OCI-LY7 (cell line): ENCODE data around the gene GYPE. TPM values are rescaled to one million over a fixed set of nuclear protein-coding genes. Genes with fewer than 3 reads are reported as not detected.
"Not testable (repeated sequence)": the region's sequence is repeated elsewhere in the genome, so short reads cannot be mapped to it uniquely, and the experiment has no call there.

ENCODE experiments used
- BruUV-seq: library from RNA; stranded (reverse); fragments of 400-500 nt; replicated peaks from 2 replicates; lab custom pipeline; 2021; lab: Mats Ljungman, UMichigan
- CTCF ChIA-PET: fragments of 300-600 bp; sonication (Branson Sonifier 250); formaldehyde crosslinking; loops from one replicate; lab custom pipeline; 2022; ENCODE audit warnings: antibody characterized with exemption; ENCODE audit not compliant: unreplicated experiment; lab: Charles Lee
- POLR2A ChIA-PET: fragments of 300-600 bp; sonication (Branson Sonifier 250); formaldehyde crosslinking; loops from one replicate; lab custom pipeline; 2022; ENCODE audit warnings: antibody characterized with exemption; lab: Charles Lee
- DNase-seq: peaks from one replicate; pipeline ENCODE4 v3.0.0-alpha.2; 2015; ENCODE audit warnings: low spot score
- H2AFZ ChIP-seq: fragments of 200-600 bp; sonication (generic), shearing (Covaris generic); 2 replicates; pipeline ENCODE4 v1.6.1; 2014; ENCODE audit warnings: mild to moderate bottlenecking, antibody characterized with exemption, low read length, moderate library complexity
- H3K27ac ChIP-seq: fragments of 200-600 bp; sonication (generic); 2 replicates; pipeline ENCODE4 v1.5.1; 2014; ENCODE audit warnings: mixed run types, low read depth, mild to moderate bottlenecking, moderate library complexity, low read length, inconsistent platforms; ENCODE audit not compliant: poor library complexity, severe bottlenecking
- H3K36me3 ChIP-seq: fragments of 200-600 bp; sonication (generic); 2 replicates; pipeline ENCODE4 v1.6.1; 2014; ENCODE audit warnings: mild to moderate bottlenecking, antibody characterized with exemption, low read length, moderate library complexity, mixed read lengths; ENCODE audit not compliant: insufficient read depth
- H3K4me1 ChIP-seq: fragments of 200-600 bp; sonication (generic); 2 replicates; pipeline ENCODE4 v1.5.1; 2014; ENCODE audit warnings: mild to moderate bottlenecking, low read length; ENCODE audit not compliant: insufficient read depth, poor library complexity, severe bottlenecking
- H3K4me2 ChIP-seq: fragments of 200-600 bp; sonication (generic); 2 replicates; pipeline ENCODE4 v1.6.1; 2014; ENCODE audit warnings: mild to moderate bottlenecking, low read length
- H3K4me3 ChIP-seq: fragments of 200-600 bp; sonication (generic); 2 replicates; pipeline ENCODE4 v1.5.1; 2014; ENCODE audit warnings: mild to moderate bottlenecking, low read depth, low read length; ENCODE audit not compliant: poor library complexity, severe bottlenecking
- H3K79me2 ChIP-seq: fragments of 200-600 bp; sonication (generic); 2 replicates; pipeline ENCODE4 v1.6.1; 2016; ENCODE audit warnings: low read depth, mild to moderate bottlenecking, low read length, moderate library complexity, mixed read lengths; ENCODE audit not compliant: insufficient read depth
- H3K9me2 ChIP-seq: fragments of 200-600 bp; sonication (generic); 2 replicates; pipeline ENCODE4 v1.6.1; 2016; ENCODE audit warnings: mild to moderate bottlenecking, low read length, mixed read lengths; ENCODE audit not compliant: insufficient read depth
- H3K9me3 ChIP-seq: fragments of 200-600 bp; sonication (generic); 2 replicates; pipeline ENCODE4 v1.6.1; 2014; ENCODE audit warnings: mild to moderate bottlenecking, mixed run types, low read length, mixed read lengths
- H4K20me1 ChIP-seq: fragments of 200-600 bp; sonication (generic); 2 replicates; pipeline ENCODE4 v1.6.1; 2014; ENCODE audit warnings: mild to moderate bottlenecking, antibody characterized with exemption, low read length, moderate library complexity, mixed read lengths; ENCODE audit not compliant: insufficient read depth
- EZH2phosphoT487 ChIP-seq: fragments of 200-600 bp; sonication (generic); IDR thresholded peaks from 2 replicates; pipeline ENCODE4 v1.6.1; 2018; ENCODE audit warnings: low read depth, borderline replicate concordance, mild to moderate bottlenecking, mixed run types, antibody characterized with exemption, low read length, moderate library complexity, mixed read lengths
- intact Hi-C: fragments of 100-400 bp; cut with micrococcal nuclease; formaldehyde crosslinking; loops from one replicate; pipeline ENCODE4 v1.10.0; 2022; ENCODE audit not compliant: unreplicated experiment
- total RNA-seq, 2 experiments: library from RNA; depleted of rRNA in 1 of 2; stranded (reverse); fragments of >200 nt in 1 of 2; shearing (Covaris generic) in 1 of 2; gene quantifications; 2 replicates each; pipeline ENCODE4 v1.2.3, GENCODE V29; 2014 to 2022
- TF ChIP-seq, protein P1 (sequence below): fragments of 200-600 bp; sonication (generic); conservative IDR thresholded peaks from 2 replicates; pipeline ENCODE4 v1.5.1; 2014; ENCODE audit warnings: mild to moderate bottlenecking, antibody characterized with exemption, low read length, moderate library complexity, mixed read lengths

Gene GYPE
- total RNA-seq, 2 experiments from 2014 or later: not detected

DNA sequence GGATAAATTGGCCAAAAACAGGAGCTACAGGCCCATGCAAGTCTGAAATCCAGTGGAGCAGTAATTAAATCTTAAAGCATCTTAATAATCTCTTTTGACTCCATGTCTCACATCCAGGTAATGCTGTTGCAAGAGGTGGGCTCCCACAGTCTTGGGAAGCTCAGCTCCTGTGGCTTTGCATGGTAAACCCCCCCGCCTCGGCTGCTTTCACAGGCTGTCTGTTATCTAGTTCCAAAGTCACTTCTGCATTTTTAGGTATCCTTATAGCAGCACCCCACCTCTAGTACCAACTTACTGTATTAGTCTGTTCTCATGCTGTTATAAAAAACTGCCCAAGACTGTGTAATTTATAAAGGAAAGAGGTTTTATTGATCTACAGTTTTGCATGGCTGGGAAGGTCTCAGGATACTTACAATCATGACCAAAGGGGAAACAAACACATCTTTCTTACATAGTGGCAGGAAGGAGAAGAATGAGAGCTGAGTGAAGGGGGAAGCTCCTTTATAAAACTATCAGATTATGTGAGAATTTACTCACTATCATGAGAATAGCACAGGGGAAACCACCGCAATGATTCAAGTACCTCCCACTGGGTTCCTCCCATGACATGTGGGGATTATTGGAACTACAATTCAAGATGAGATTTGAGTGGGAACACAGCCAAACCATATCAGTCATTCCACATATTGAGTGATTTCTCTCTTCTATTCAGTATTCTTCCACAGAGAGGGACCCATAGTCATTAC, 34.7 kb downstream of the GYPE start:
- H3K4me3 ChIP-seq, H3K36me3 ChIP-seq, POLR2A ChIA-PET, H3K4me1 ChIP-seq, H3K79me2 ChIP-seq, CTCF ChIA-PET, H3K4me2 ChIP-seq, H3K27ac ChIP-seq, H2AFZ ChIP-seq, DNase-seq, BruUV-seq, intact Hi-C loops, H3K9me2 ChIP-seq, H4K20me1 ChIP-seq, H3K9me3 ChIP-seq: not testable (repeated sequence)

DNA sequence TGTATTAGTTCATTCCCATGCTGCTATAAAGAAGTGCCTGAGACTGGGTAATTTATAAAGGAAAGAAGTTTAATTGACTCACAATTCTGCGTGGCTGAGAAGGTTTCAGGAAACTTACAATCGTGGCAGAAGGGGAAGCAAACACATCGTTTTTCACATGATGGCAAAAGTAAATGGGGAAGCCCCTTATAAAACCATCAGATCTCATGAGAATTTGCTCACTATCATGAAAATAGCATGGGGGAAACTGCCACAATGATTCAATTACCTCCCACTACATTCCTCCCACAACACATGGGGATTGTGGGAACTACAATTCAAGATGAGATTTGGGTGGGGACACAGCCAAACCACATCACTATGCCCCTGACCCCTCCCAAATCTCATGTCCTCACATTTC, 35.4 kb downstream of the GYPE start:
- H3K4me2 ChIP-seq, H3K4me3 ChIP-seq, H3K79me2 ChIP-seq, CTCF ChIA-PET, H2AFZ ChIP-seq, H3K27ac ChIP-seq, H3K9me3 ChIP-seq, BruUV-seq, intact Hi-C loops, H3K4me1 ChIP-seq, H3K36me3 ChIP-seq, POLR2A ChIA-PET, H4K20me1 ChIP-seq, H3K9me2 ChIP-seq, DNase-seq: not testable (repeated sequence)

DNA sequence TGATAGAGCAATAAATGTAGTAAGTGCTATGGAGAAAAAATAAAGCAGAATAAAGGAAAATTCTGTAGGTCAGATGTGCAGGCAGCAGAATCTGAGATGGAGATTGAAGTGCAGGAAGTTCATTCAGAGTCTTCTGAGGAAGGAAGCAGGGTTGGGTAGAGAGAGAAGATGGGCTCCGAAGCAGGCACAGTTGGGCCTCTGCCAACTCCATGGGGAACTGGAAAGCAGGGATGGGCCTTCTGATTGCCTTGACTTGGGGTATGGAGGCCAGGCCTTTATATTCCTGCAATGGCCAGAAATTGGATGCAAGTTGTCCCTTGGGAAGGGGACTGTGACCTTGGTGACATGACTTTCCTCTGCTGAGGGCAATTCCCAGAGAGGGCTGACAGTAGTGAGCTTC, 42.6 kb downstream of the GYPE start:
- H3K4me3 ChIP-seq, POLR2A ChIA-PET, intact Hi-C loops, H2AFZ ChIP-seq, H3K4me1 ChIP-seq, DNase-seq, H3K4me2 ChIP-seq, CTCF ChIA-PET, H4K20me1 ChIP-seq, BruUV-seq, H3K9me3 ChIP-seq, H3K9me2 ChIP-seq, H3K27ac ChIP-seq, H3K79me2 ChIP-seq, H3K36me3 ChIP-seq: not testable (repeated sequence)

DNA sequence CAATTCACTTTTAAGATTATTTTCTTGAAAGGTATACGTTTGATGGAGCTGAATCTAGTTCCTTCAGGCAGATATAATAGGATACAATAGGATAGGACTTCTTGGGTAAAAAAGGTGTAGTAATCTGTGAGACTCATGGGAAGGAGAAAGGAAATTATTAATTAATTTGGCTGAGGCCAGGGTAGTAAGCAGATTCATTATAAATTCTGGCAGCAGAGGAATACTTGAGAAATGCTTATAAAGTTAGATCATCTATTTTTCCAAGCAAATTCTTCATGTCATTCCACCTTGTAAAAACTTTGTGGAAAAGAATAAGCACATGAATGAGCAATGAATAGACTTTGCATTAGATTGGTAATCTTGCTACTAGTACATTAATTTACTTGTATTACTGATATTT, 46.9 kb downstream of the GYPE start:
- POLR2A ChIA-PET: no interaction called here
- Histone ChIP-seq H3K4me2 (no peak overlapping the region), H3K4me3 (no peak overlapping the region), H3K36me3 (no peaks in the 10 kb centered on the region), H3K9me3 (no peaks in the 10 kb centered on the region), H3K9me2 (no peaks in the 10 kb centered on the region), H3K4me1 (no peaks in the 10 kb centered on the region), H3K79me2 (no peaks in the 10 kb centered on the region), H4K20me1 (no peaks in the 10 kb centered on the region), H2AFZ (no peak overlapping the region), H3K27ac (no peak overlapping the region)
- intact Hi-C loops: no loop called here
- no peak for DNase-seq
- BruUV-seq: no TSS peak
- TF ChIP-seq EZH2phosphoT487: no peak
- TF ChIP-seq, protein P1, sequence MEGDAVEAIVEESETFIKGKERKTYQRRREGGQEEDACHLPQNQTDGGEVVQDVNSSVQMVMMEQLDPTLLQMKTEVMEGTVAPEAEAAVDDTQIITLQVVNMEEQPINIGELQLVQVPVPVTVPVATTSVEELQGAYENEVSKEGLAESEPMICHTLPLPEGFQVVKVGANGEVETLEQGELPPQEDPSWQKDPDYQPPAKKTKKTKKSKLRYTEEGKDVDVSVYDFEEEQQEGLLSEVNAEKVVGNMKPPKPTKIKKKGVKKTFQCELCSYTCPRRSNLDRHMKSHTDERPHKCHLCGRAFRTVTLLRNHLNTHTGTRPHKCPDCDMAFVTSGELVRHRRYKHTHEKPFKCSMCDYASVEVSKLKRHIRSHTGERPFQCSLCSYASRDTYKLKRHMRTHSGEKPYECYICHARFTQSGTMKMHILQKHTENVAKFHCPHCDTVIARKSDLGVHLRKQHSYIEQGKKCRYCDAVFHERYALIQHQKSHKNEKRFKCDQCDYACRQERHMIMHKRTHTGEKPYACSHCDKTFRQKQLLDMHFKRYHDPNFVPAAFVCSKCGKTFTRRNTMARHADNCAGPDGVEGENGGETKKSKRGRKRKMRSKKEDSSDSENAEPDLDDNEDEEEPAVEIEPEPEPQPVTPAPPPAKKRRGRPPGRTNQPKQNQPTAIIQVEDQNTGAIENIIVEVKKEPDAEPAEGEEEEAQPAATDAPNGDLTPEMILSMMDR: no peak
- CTCF ChIA-PET: no interaction called here

DNA sequence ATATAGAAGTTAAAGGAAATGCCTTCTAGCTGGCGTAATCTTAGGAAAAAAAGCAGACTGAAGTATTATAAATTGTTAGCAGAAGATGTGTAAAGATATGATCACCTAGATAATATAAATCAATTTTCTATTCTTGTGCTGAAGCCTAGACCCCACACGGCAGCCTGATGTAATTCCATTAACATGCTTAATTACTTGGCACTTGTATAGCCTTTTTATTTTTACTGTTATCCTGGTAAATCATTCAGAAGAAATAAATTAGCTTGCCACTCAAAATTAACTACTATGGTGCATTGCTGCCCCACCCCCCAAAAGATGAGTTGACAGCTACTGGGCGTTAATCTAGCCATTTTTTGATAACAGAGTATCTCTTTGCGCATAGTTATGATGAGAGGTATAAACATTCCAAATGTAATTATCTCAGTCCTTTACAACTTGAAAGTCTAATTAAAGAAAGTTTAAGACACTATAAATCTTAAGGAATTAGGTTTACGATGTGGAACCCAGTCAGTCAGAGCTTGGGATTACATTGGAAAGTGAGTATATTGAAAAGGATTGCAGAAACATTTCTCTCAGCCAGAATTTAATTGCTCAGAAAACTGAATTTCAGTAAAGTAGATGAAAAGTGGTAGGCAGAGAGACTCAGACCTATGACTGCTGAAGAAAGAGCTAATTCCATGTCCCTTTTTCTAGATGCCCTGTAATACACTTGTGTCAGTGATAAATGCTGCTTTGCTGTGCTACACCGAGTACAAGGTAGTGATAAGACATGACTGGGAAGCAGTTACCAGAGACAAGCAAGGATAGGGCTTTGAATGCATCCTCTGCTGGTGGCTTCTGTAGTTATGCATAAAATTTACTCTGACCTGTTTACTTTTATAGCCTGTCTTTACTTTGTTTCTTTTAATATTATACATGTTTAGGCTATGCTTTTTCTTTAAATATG, 47.7 kb downstream of the GYPE start:
- H3K4me3 ChIP-seq, DNase-seq, CTCF ChIA-PET, H3K9me3 ChIP-seq, BruUV-seq, H3K4me1 ChIP-seq, H3K79me2 ChIP-seq, H3K27ac ChIP-seq, H4K20me1 ChIP-seq, POLR2A ChIA-PET, H2AFZ ChIP-seq, H3K9me2 ChIP-seq, H3K36me3 ChIP-seq, intact Hi-C loops, H3K4me2 ChIP-seq: not testable (repeated sequence)
